Fibroblast of villous mesenchyme (primary cell): ENCODE results near the gene ACSBG1. TPM values are rescaled to one million over a fixed set of nuclear protein-coding genes. Genes with fewer than 3 reads are reported as not detected.
"Not testable (repeated sequence)": the region's sequence is repeated elsewhere in the genome, so short reads cannot be mapped to it uniquely, and the experiment has no call there.

Source experiments
- DNase-seq: peaks from one replicate; pipeline ENCODE4 v3.0.0-alpha.2; 2010; ENCODE audit warnings: low read depth
- H3K4me3 ChIP-seq: 2 replicates; pipeline ENCODE4 v1.5.1; 2011; ENCODE audit warnings: low read depth, mild to moderate bottlenecking, low read length
- CTCF ChIP-seq: IDR thresholded peaks from 2 replicates; pipeline ENCODE4 v1.5.1; 2012; ENCODE audit warnings: low read depth, mild to moderate bottlenecking, low read length; ENCODE audit not compliant: insufficient read depth
- total RNA-seq: library from RNA; depleted of rRNA; stranded (reverse); fragments of >200 nt; gene quantifications from 2 replicates; pipeline ENCODE4 v1.2.3, GENCODE V29; 2012

ACSBG1 gene
- total RNA-seq, 1 donor = under 0.01 TPM

GRCh38 chr15:78157203-78157602 lies 77.2 kb downstream of the ACSBG1 start:
- no peak for DNase-seq
- TF ChIP-seq CTCF = no peak
- no peak overlapping the region for H3K4me3 ChIP-seq

GRCh38 chr15:78156653-78157052 lies 77.7 kb downstream of the ACSBG1 start:
- DNase-seq = no peak
- TF ChIP-seq CTCF = no peak
- no peak overlapping the region for H3K4me3 ChIP-seq

- peak; percentile 42 for DNase-seq
- no peak for TF ChIP-seq CTCF
- no peak overlapping the region for H3K4me3 ChIP-seq
Observed at GRCh38 chr15:78155355-78155939, 78.9 kb downstream of the ACSBG1 start.

- DNase-seq = no peak
- no peak for TF ChIP-seq CTCF
- H3K4me3 ChIP-seq = no peak overlapping the region
Observed at GRCh38 chr15:78154955-78155354, 79.4 kb downstream of the ACSBG1 start.

GRCh38 chr15:78151075-78151474 lies 83.3 kb downstream of the ACSBG1 start:
- not testable (repeated sequence) for H3K4me3 ChIP-seq, DNase-seq

- no peak for TF ChIP-seq CTCF
- peak overlapping the region; percentile 74 for H3K4me3 ChIP-seq
- peak; percentile 17 for DNase-seq
Observed at GRCh38 chr15:78149805-78150751, 84.3 kb downstream of the ACSBG1 start.

GRCh38 chr15:78149068-78149804 lies 85.1 kb downstream of the ACSBG1 start, which contains the start of gene IDH3A:
Gene IDH3A, plus strand, starts transcription at chr15:78149362. Its CDS starts 42 bp downstream, at chr15:78149404.
- peak within 1 kb of the TSS; percentile 74 for H3K4me3 ChIP-seq
- DNase-seq = peak; percentile 96
- no peak for TF ChIP-seq CTCF
